HL-60 (cell line): ENCODE results near the gene IRX4.

Source experiments
- GABPA ChIP-seq: IDR thresholded peaks from 2 replicates; pipeline ENCODE4 v1.6.1; 2012; ENCODE audit warnings: low read depth
- POLR2AphosphoS5 ChIP-seq: IDR thresholded peaks from 2 replicates; pipeline ENCODE4 v1.6.1; 2012; ENCODE audit warnings: low read depth
- SPI1 ChIP-seq: IDR thresholded peaks from 2 replicates; pipeline ENCODE4 v1.6.1; 2012; ENCODE audit warnings: low read depth, mild to moderate bottlenecking, borderline replicate concordance
- TF ChIP-seq, protein P1 (sequence below): IDR thresholded peaks from one replicate; pipeline ENCODE4 v1.5.1; 2011; ENCODE audit warnings: low read length, control low read depth, inconsistent platforms; ENCODE audit not compliant: insufficient read depth

DNA sequence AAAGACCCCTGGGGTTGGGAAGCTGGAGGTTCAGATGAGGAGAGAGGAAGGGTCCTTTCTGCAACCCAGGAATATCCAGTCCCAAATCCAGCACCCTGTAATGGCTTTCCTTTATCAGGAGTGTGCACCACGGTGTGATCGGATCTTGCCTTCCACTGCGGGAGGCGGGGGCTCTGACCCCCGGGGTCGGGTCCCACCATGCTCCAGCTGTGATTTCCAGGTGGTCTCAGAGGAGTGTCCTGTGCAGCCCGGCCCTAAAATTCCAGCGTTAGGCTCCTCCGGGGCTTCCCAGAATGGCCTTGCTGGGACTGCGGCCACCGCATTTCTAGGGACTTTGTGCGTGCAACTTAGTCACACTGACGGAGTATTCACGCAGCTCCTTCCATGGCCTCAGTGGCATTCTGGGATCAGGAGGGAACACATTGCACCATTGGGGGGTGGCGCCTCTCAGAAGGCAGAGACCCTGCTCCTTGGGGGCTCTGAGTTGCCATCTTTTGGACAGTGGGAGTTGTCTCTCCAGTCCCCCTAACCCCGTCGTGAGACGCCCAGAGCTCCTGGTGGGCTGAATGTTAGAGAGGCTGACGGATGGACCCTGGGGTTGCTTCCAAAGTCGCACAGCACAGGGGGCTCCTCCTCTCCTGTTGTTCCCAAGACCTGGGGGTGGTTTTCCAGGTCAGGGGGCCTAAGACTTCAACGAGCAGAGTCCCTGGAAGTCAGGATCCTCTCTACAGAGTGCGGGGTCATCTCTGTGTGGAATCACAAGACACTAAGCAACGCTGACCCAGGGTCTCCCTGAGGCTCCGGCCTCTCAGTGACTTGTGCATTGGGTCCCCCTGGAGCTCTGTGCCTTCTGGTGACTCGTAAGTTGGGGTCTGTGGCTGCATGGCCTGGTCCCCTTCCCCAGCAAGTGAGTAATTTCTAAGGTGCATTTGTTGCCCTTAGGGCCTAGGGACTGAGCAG lies 42.7 kb upstream of the IRX4 start:
- TF ChIP-seq, protein P1, sequence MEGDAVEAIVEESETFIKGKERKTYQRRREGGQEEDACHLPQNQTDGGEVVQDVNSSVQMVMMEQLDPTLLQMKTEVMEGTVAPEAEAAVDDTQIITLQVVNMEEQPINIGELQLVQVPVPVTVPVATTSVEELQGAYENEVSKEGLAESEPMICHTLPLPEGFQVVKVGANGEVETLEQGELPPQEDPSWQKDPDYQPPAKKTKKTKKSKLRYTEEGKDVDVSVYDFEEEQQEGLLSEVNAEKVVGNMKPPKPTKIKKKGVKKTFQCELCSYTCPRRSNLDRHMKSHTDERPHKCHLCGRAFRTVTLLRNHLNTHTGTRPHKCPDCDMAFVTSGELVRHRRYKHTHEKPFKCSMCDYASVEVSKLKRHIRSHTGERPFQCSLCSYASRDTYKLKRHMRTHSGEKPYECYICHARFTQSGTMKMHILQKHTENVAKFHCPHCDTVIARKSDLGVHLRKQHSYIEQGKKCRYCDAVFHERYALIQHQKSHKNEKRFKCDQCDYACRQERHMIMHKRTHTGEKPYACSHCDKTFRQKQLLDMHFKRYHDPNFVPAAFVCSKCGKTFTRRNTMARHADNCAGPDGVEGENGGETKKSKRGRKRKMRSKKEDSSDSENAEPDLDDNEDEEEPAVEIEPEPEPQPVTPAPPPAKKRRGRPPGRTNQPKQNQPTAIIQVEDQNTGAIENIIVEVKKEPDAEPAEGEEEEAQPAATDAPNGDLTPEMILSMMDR: no peak
- TF ChIP-seq POLR2AphosphoS5 (no peak), SPI1 (no peak), GABPA (no peak)
